Subcutaneous adipose tissue (tissue), 4 donors: ENCODE data around the gene CYLD. TPM values are rescaled to one million over a fixed set of nuclear protein-coding genes. Genes with fewer than 3 reads are reported as not detected.

ENCODE experiments used
- CTCF ChIP-seq: fragments of 450-650 bp; IDR thresholded peaks from one replicate; pipeline ENCODE4 v1.5.1; 2016; ENCODE audit warnings: low read depth, mild to moderate bottlenecking, control low read depth, antibody characterized with exemption, moderate library complexity
- total RNA-seq, 4 donors: library from RNA; depleted of rRNA; stranded (reverse); fragments of >200 nt; gene quantifications; one replicate each; pipeline ENCODE4 v1.1.0, GENCODE V29; 2016

The CYLD gene
- total RNA-seq, 4 donors from 2014 or later = 35.8 to 40.1 (median 37.2) TPM

GRCh38 chr16:50705436-50706110, 36.3 kb upstream of the CYLD start:
- TF ChIP-seq CTCF = no peak

GRCh38 chr16:50706250-50706649, 35.6 kb upstream of the CYLD start:
- TF ChIP-seq CTCF = no peak

GRCh38 chr16:50708373-50709060, 33.4 kb upstream of the CYLD start:
- no peak for TF ChIP-seq CTCF

- no peak for TF ChIP-seq CTCF
Observed at GRCh38 chr16:50709061-50709684, 32.7 kb upstream of the CYLD start.

GRCh38 chr16:50709980-50710379, 31.9 kb upstream of the CYLD start:
- no peak for TF ChIP-seq CTCF

- no peak for TF ChIP-seq CTCF
Observed at GRCh38 chr16:50711040-50711439, 30.8 kb upstream of the CYLD start.

GRCh38 chr16:50711862-50712559, 29.9 kb upstream of the CYLD start:
- no peak for TF ChIP-seq CTCF
